ENCODE measurements around the gene GLIS1. TPM values are rescaled to one million over a fixed set of nuclear protein-coding genes. Genes with fewer than 3 reads are reported as not detected.

GLIS1 gene
- total and polyA plus RNA-seq, 8 donors = 0.06 to 0.26 (median 0.13) TPM; not detected in 4

GRCh38 chr1:53625049-53625448, 113.9 kb downstream of the GLIS1 start:
- Histone ChIP-seq H3K4me3 (no peak overlapping the region), H3K9me3 (no peaks in the 10 kb centered on the region), H3K4me1 (no peaks in the 10 kb centered on the region), H3K27me3 (no peaks in the 10 kb centered on the region), H3K27ac (no peak overlapping the region), H3K36me3 (no peaks in the 10 kb centered on the region)
- 87 to 93% methylated on average over 2 of the region's 2 CpGs for WGBS, 2 donors
- FAIRE-seq (no peak), ATAC-seq (peak in 2 of 4 donors; percentile 18 to 25), DNase-seq (no peak)
- no peak for TF ChIP-seq CTCF (IDR thresholded peaks at IDR 0.05)
- intact Hi-C loops (cut with DNase I) = no loop called here

GRCh38 chr1:53622531-53622930, 116.4 kb downstream of the GLIS1 start:
- 83 to 95% methylated on average over 5 of the region's 5 CpGs for WGBS, 2 donors
- DNase-seq (peak in 1 of 6 donors; percentile 7), ATAC-seq (no peak), FAIRE-seq (no peak)
- H3K9me3 ChIP-seq = no peaks in the 10 kb centered on the region
- TF ChIP-seq CTCF (IDR thresholded peaks at IDR 0.05) = no peak
- H3K4me1 ChIP-seq = no peaks in the 10 kb centered on the region
- intact Hi-C loops (cut with DNase I) = no loop called here
- H3K27me3 ChIP-seq = no peaks in the 10 kb centered on the region
- no peak overlapping the region for H3K4me3 ChIP-seq
- H3K27ac ChIP-seq = no peak overlapping the region
- no peaks in the 10 kb centered on the region for H3K36me3 ChIP-seq

- TF ChIP-seq CTCF (IDR thresholded peaks at IDR 0.05) = no peak
- Histone ChIP-seq H3K27me3 (no peaks in the 10 kb centered on the region), H3K4me3 (no peak overlapping the region), H3K4me1 (no peaks in the 10 kb centered on the region), H3K9me3 (no peaks in the 10 kb centered on the region), H3K36me3 (no peaks in the 10 kb centered on the region), H3K27ac (no peak overlapping the region)
- intact Hi-C loops (cut with DNase I) = no loop called here
- WGBS, 2 donors = 67 to 77% methylated on average over 4 of the region's 4 CpGs
- no peak for ATAC-seq
- peak in 1 of 6 donors; percentile 10 for DNase-seq
- FAIRE-seq = no peak
Measured at GRCh38 chr1:53621144-53621543, 117.8 kb downstream of the GLIS1 start.

- ATAC-seq = no peak
- no peaks in the 10 kb centered on the region for H3K27me3 ChIP-seq
- no peak for FAIRE-seq
- no peak overlapping the region for H3K27ac ChIP-seq
- H3K4me3 ChIP-seq = no peak overlapping the region
- no peaks in the 10 kb centered on the region for H3K9me3 ChIP-seq
- no peaks in the 10 kb centered on the region for H3K4me1 ChIP-seq
- intact Hi-C loops (cut with DNase I) = no loop called here
- no peaks in the 10 kb centered on the region for H3K36me3 ChIP-seq
- TF ChIP-seq CTCF (IDR thresholded peaks at IDR 0.05) = no peak
- peak in 2 of 6 donors; percentile 34 to 35 for DNase-seq
- WGBS, 2 donors = 56 to 66% methylated on average over 22 of the region's 22 CpGs
Measured at GRCh38 chr1:53620061-53620855, 118.7 kb downstream of the GLIS1 start.

DNA sequence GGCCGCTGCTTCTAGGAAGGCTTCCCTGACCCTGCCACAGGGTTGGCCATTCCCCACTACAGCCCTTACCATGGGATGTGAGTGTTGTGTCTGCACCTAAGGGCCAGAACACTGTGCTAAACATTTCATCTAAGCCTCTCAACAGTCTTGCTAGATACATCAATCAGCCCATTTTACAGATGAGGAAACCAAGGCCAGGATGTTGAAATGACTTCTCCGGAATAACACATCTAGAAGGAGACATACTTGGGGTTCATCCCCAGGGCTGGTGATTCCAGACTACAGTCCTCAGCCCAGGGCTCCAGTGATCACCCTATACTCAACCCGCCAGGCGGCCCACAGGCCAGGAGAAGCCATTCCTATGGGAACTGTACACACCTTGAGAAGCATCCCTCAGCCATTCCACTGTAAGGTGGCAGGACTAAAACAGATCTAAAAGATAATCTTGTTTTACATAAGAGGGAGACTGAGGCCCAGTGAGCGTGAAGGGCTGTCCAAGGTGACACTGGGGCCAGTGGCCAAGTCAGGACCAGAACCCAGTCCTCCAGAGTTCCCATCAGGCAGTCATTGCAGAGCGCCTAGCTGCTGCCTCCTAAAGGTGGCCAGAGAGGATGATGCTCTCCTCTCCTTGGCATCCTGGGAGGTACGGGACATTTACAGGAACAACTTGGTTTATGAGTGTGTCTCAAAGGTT, 119.5 kb downstream of the GLIS1 start:
- intact Hi-C loops (cut with DNase I) = no loop called here
- WGBS, 2 donors = 88 to 98% methylated on average over 7 of the region's 7 CpGs
- DNase-seq = peak in 1 of 6 donors; percentile 33
- Histone ChIP-seq H3K27ac (no peak overlapping the region), H3K4me3 (no peak overlapping the region), H3K36me3 (no peaks in the 10 kb centered on the region), H3K27me3 (no peaks in the 10 kb centered on the region), H3K4me1 (no peaks in the 10 kb centered on the region), H3K9me3 (no peaks in the 10 kb centered on the region)
- ATAC-seq = no peak
- TF ChIP-seq CTCF (IDR thresholded peaks at IDR 0.05) = no peak
- no peak for FAIRE-seq
